HepG2 (cell line): ENCODE measurements around the gene SDR39U1. TPM values are rescaled to one million over a fixed set of nuclear protein-coding genes. Genes with fewer than 3 reads are reported as not detected.
A peak's percentile ranks its signal among the peaks of the same experiment; 100 is the strongest.

Experiments used
- ATAC-seq: fragments of 200-7000 bp; cut with Tn5 transposase; 3 replicates; pipeline ENCODE4 v1.9.1; 2020; ENCODE audit warnings: mild to moderate bottlenecking, moderate library complexity
- BruUV-seq: library from RNA; stranded (reverse); fragments of 400-500 nt; replicated peaks from 2 replicates; lab custom pipeline; 2021; lab: Mats Ljungman, UMichigan
- CTCF ChIA-PET: fragments of 300-600 bp; formaldehyde crosslinking; extraction: SDS; loops from one replicate; lab custom pipeline; 2021; ENCODE audit warnings: low total read pairs, inconsistent platforms, low intra/inter-chr PET ratio; lab: Yijun Ruan, JAX
- POLR2A ChIA-PET: fragments of 350-600 bp; sonication (Branson Sonifier 250); formaldehyde crosslinking; loops from one replicate; lab custom pipeline; 2020; ENCODE audit warnings: antibody characterized with exemption, inconsistent platforms; lab: Yijun Ruan, JAX
- DNase-seq: peaks from one replicate; pipeline ENCODE4 v3.0.0-alpha.2; 2015; ENCODE audit warnings: low spot score
- FAIRE-seq: peaks from 3 replicates; lab custom pipeline; 2011; peaks lifted over from hg19 to GRCh38; lab: Jason Lieb, UNC
- H2AFZ ChIP-seq: one replicate; pipeline ENCODE4 v1.6.1; 2011; ENCODE audit warnings: low read length, inconsistent platforms
- H3K27ac ChIP-seq: fragments of 300-600 bp; 3 replicates; pipeline ENCODE4 v1.8.0; 2011; ENCODE audit warnings: mixed run types, mild to moderate bottlenecking, mixed read lengths, low read length, inconsistent platforms; ENCODE audit not compliant: insufficient read depth; ENCODE audit errors: extremely low read length
- H3K27me3 ChIP-seq, 2 experiments: fragments of 200-600 bp in 1 of 2; 2 replicates in 1 of 2; 3 replicates in 1 of 2; pipeline versions ENCODE4 v1.6.0 to v1.8.0; 2011; ENCODE audit warnings: low read length in 2 of 2, mild to moderate bottlenecking in 2 of 2, moderate library complexity in 2 of 2, inconsistent platforms in 1 of 2; ENCODE audit not compliant: insufficient read depth in 2 of 2, control insufficient read depth in 1 of 2
- H3K36me3 ChIP-seq, 2 experiments: fragments of 200-600 bp in 1 of 2; replicated peaks in 1 of 2; 2 replicates in 1 of 2; 3 replicates in 1 of 2; pipeline versions ENCODE4 v1.5.1 to v1.8.0; 2011; ENCODE audit warnings: low read length in 2 of 2, inconsistent platforms in 1 of 2; ENCODE audit not compliant: insufficient read depth in 2 of 2, control insufficient read depth in 1 of 2
- H3K4me1 ChIP-seq: 2 replicates; pipeline ENCODE4 v1.5.1; 2012; ENCODE audit warnings: low read length, inconsistent platforms; ENCODE audit not compliant: insufficient read depth
- H3K4me2 ChIP-seq: 2 replicates; pipeline ENCODE4 v1.6.0; 2011; ENCODE audit warnings: low read depth, low read length, inconsistent platforms
- H3K4me3 ChIP-seq, 3 experiments: fragments of 200-600 bp in 1 of 3; sonication (generic), shearing (Covaris generic) in 1 of 3; replicated peaks in 1 of 3; 2 replicates each; pipeline ENCODE4 v1.5.1; 2011 to 2016; ENCODE audit warnings: low read length in 3 of 3, inconsistent platforms in 2 of 3, low read depth in 2 of 3, mild to moderate bottlenecking in 2 of 3, control low read depth in 1 of 3, mixed read lengths in 1 of 3; ENCODE audit not compliant: insufficient read depth in 1 of 3
- H3K79me2 ChIP-seq: one replicate; pipeline ENCODE4 v1.6.1; 2011; ENCODE audit warnings: low read length, inconsistent platforms; ENCODE audit not compliant: insufficient read depth
- H3K9ac ChIP-seq: 2 replicates; pipeline ENCODE4 v1.6.0; 2011; ENCODE audit warnings: mild to moderate bottlenecking, low read depth, low read length, inconsistent platforms; ENCODE audit not compliant: insufficient read depth
- H3K9me3 ChIP-seq: 2 replicates; pipeline ENCODE4 v1.5.1; 2012; ENCODE audit warnings: mild to moderate bottlenecking, low read length
- H4K20me1 ChIP-seq: 2 replicates; pipeline ENCODE4 v1.6.0; 2011; ENCODE audit warnings: inconsistent platforms, mild to moderate bottlenecking, low read length, moderate library complexity; ENCODE audit not compliant: insufficient read depth
- BORCS8-MEF2B ChIP-seq: sonication (generic); formaldehyde crosslinking; IDR thresholded peaks from 2 replicates; pipeline ENCODE4 v1.8.0; 2022; ENCODE audit warnings: mild to moderate bottlenecking, missing genetic modification reagents
- CREB1 ChIP-seq, 2 experiments: fragments of 450-650 bp in 1 of 2; IDR thresholded peaks; 2 replicates each; pipeline ENCODE4 v1.6.1; 2016 to 2017; ENCODE audit warnings: control low read depth in 1 of 2, mild to moderate bottlenecking in 1 of 2, missing compliant biosample characterization in 1 of 2, missing genetic modification characterization in 1 of 2
- DMAP1 ChIP-seq: IDR thresholded peaks from 2 replicates; pipeline ENCODE4 v1.6.1; 2016
- HDAC2 ChIP-seq: sonication (generic); formaldehyde crosslinking; IDR thresholded peaks from 2 replicates; pipeline ENCODE4 v1.4.0; 2020; ENCODE audit warnings: missing genetic modification reagents
- HIVEP1 ChIP-seq: sonication (generic); formaldehyde crosslinking; IDR thresholded peaks from 2 replicates; pipeline ENCODE4 v1.4.0; 2020; ENCODE audit warnings: mild to moderate bottlenecking, missing genetic modification reagents
- KLF6 ChIP-seq: IDR thresholded peaks from 2 replicates; pipeline ENCODE4 v1.8.0; 2016; ENCODE audit warnings: missing biosample characterization, missing genetic modification reagents
- MED8 ChIP-seq: sonication (generic); formaldehyde crosslinking; IDR thresholded peaks from 2 replicates; pipeline ENCODE4 v1.8.1; 2023; ENCODE audit warnings: mild to moderate bottlenecking, missing genetic modification reagents; ENCODE audit not compliant: insufficient replicate concordance
- NPAS2 ChIP-seq: sonication (generic); formaldehyde crosslinking; IDR thresholded peaks from 2 replicates; pipeline ENCODE4 v1.8.0; 2022; ENCODE audit warnings: mild to moderate bottlenecking, missing genetic modification reagents, borderline replicate concordance
- TP53 ChIP-seq: sonication (generic); formaldehyde crosslinking; conservative IDR thresholded peaks from 2 replicates; pipeline ENCODE4 v1.4.0; 2020; ENCODE audit warnings: missing genetic modification reagents
- ZNF792 ChIP-seq: IDR thresholded peaks from 2 replicates; pipeline ENCODE4 v1.6.1; 2016
- WGBS: methylation state at CpG from one replicate; pipeline ENCODE4 v1.1.6; 2017; ENCODE audit warnings: low lambda C conversion rate; 5-methylcytosine and 5-hydroxymethylcytosine counted together
- in situ Hi-C: cut with HindIII; loops from 2 replicates; pipeline ENCODE4 v1.10.0; 2017; ENCODE audit warnings: low pct_unique_long_range_greater_than_20kb; ENCODE audit not compliant: extremely low pct_ligation_motif_present
- intact Hi-C: fragments of 100-400 bp; cut with micrococcal nuclease; formaldehyde crosslinking; loops from one replicate; pipeline ENCODE4 v1.10.0; 2022; ENCODE audit not compliant: unreplicated experiment
- polyA plus RNA-seq, 8 experiments: library from polyadenylated mRNA; depleted of rRNA in 3 of 8; stranded (reverse) in 7 of 8; unstranded in 1 of 8; fragments of >200 nt; fragmentation: Illumina TruSeq in 4 of 8; extraction: Trizol in 4 of 8; gene quantifications; 2 replicates each; pipeline versions ENCODE4 v1.2.1 to v1.2.3, GENCODE V29; 2011 to 2016; ENCODE audit warnings: low read depth in 4 of 8, missing spikeins in 1 of 8, mixed read lengths in 1 of 8; ENCODE audit not compliant: insufficient read depth in 1 of 8
- total RNA-seq, 5 experiments: library from RNA; depleted of rRNA; stranded (reverse); fragments of >200 nt; fragmentation: Illumina TruSeq; extraction: Trizol; gene quantifications; 2 replicates each; pipeline ENCODE4 v1.2.3, GENCODE V29; 2016; ENCODE audit warnings: low read depth in 1 of 5
- TF ChIP-seq, protein P1 (sequence below): fragments of 450-650 bp; IDR thresholded peaks from 2 replicates; pipeline ENCODE4 v1.6.1; 2016
- TF ChIP-seq, protein P2 (sequence below): sonication (generic); formaldehyde crosslinking; IDR thresholded peaks from 2 replicates; pipeline ENCODE4 v1.9.0; 2021; ENCODE audit warnings: missing genetic modification reagents, mild to moderate bottlenecking, borderline replicate concordance
- TF ChIP-seq, protein P3 (sequence below): fragments of 450-650 bp; IDR thresholded peaks from 2 replicates; pipeline ENCODE4 v1.6.1; 2017; ENCODE audit warnings: mild to moderate bottlenecking
- TF ChIP-seq, protein P4 (sequence below): IDR thresholded peaks from 2 replicates; pipeline ENCODE4 v1.6.1; 2016; ENCODE audit warnings: mild to moderate bottlenecking

The SDR39U1 gene
- total and polyA plus RNA-seq, 2 of the 13 experiments (the other 11 are each of a cell fraction or from before 2014, with no cell fraction given), result 34.4 to 129 TPM

DNA sequence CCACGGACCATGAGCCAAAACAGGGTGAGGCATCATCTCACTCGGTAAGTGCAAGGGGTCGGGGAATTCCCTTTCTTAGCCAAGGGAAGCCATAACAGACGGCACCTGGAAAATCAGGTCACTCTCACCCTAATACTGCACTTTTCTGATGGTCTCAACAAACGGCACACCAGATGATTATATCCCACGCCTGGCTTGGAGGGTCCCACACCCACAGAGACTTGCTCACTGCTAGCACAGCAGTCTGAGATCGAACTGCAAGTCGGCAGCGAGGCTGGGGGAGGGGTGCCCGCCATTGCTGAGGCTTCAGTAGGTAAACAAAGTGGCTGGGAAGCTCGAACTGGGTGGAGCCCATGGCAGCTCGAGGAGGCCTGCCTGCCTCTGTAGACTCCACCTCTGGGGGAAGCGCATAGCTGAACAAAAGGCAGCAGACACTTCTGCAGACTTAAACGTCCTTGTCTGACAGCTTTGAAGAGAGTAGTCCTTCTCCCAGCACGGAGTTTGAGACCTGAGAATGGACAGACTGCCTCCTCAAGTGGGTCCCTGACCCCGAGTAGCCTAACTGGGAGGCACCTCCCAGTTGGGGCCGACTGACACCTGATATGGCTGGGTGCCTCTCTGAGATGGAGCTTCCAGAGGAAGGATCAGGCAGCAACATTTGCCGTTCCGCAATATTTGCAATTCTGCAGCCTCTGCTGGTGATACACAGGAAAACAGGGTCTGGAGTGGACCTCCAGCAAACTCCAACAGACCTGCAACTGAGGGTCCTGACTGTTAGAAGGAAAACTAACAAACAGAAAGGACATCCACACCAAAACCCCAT, 49.2 kb upstream of the SDR39U1 start (continued):
- TF ChIP-seq BORCS8-MEF2B (CRISPR knock-in tag) (0 out of 2 replicates have a peak, but pooled peaks have one; percentile 53), KLF6 (CRISPR knock-in tag) (0 out of 2 replicates have a peak, but pooled peaks have one; percentile 19), HIVEP1 (CRISPR knock-in tag) (peak; percentile 64; the same call in 1 of the 2 replicates)
- TF ChIP-seq, all 625 proteins: peak for 59; not testable (repeated sequence) for 566

DNA sequence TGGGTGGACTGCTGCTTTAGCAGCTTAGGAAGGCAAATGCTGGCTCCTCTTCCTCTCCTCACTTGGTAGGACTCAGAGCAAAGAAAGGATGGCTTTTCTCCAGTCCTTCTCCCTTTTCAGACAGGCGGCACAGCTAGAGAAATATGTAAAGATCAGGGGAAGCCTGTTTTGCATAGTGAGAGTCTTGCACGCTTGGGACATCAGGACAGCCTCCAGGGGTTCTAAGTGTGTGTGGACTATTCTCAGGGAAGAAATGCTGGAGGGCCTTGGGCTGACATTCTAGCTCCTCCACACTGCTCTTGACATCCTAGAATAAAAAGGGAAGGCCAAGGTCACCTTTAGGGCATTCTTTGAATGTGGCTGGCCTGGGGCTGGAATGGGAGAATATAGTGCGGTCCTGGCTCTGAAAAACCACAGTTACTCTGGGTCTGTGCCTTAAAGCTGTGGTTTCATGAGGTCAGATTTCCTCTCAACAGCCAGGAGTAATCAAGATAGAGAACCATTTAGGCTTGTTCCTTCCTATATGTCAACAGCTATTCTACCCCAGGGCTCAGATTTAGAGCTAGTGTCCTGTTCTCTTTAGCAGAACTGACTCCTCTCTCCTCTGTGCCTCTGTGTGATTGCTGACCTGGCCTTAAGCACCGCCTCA, 41.2 kb upstream of the SDR39U1 start:
- intact Hi-C loops, result loop anchor here (10.0 kb wide), 1 partner anchor 671 kb away; no protein-coding TSS in a partner anchor
- WGBS, result 40% methylated on average over 4 of the region's 4 CpGs
- ATAC-seq (no peak), DNase-seq (no peak), FAIRE-seq (no peak)
- H3K9me3 ChIP-seq, result no peaks in the 10 kb centered on the region
- H3K4me1 ChIP-seq, result peaks cover 11% of the 10 kb centered on the region
- CTCF ChIA-PET, result no interaction called here
- no peaks in the 10 kb centered on the region for H3K36me3 ChIP-seq
- H3K4me3 ChIP-seq, result no peak overlapping the region
- POLR2A ChIA-PET, result interaction anchor here (1.6 to 2.6 kb wide), 2 partner anchors 8 to 54 kb away, joined by 3 to 17 read pairs; partner anchors contain the start of genes CBLN3 and KHNYN
- H3K4me2 ChIP-seq, result no peak overlapping the region
- H3K27ac ChIP-seq, result no peak overlapping the region
- H2AFZ ChIP-seq, result no peak overlapping the region
- in situ Hi-C loops, result loop anchor here (5.0 kb wide), 1 partner anchor 194 kb away; no protein-coding TSS in a partner anchor
- H3K79me2 ChIP-seq, result no peaks in the 10 kb centered on the region
- BruUV-seq, result no TSS peak
- no peaks in the 10 kb centered on the region for H4K20me1 ChIP-seq
- no peaks in the 10 kb centered on the region for H3K27me3 ChIP-seq
- no peak overlapping the region for H3K9ac ChIP-seq
- no peak for TF ChIP-seq ZNF792
- TF ChIP-seq, protein P1, sequence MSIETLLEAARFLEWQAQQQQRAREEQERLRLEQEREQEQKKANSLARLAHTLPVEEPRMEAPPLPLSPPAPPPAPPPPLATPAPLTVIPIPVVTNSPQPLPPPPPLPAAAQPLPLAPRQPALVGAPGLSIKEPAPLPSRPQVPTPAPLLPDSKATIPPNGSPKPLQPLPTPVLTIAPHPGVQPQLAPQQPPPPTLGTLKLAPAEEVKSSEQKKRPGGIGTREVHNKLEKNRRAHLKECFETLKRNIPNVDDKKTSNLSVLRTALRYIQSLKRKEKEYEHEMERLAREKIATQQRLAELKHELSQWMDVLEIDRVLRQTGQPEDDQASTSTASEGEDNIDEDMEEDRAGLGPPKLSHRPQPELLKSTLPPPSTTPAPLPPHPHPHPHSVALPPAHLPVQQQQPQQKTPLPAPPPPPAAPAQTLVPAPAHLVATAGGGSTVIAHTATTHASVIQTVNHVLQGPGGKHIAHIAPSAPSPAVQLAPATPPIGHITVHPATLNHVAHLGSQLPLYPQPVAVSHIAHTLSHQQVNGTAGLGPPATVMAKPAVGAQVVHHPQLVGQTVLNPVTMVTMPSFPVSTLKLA, result no peak
- TF ChIP-seq CREB1 (IDR thresholded peaks at IDR 0.05), result peak; percentile 93
- TF ChIP-seq CREB1 (CRISPR knock-in tag; IDR thresholded peaks at IDR 0.05), result no peak
- TF ChIP-seq, protein P2, sequence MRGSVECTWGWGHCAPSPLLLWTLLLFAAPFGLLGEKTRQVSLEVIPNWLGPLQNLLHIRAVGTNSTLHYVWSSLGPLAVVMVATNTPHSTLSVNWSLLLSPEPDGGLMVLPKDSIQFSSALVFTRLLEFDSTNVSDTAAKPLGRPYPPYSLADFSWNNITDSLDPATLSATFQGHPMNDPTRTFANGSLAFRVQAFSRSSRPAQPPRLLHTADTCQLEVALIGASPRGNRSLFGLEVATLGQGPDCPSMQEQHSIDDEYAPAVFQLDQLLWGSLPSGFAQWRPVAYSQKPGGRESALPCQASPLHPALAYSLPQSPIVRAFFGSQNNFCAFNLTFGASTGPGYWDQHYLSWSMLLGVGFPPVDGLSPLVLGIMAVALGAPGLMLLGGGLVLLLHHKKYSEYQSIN (CRISPR knock-in tag), result no peak
- TF ChIP-seq MED8 (CRISPR knock-in tag), result no peak
- no peak for TF ChIP-seq DMAP1 (CRISPR knock-in tag)
- TF ChIP-seq, protein P3, sequence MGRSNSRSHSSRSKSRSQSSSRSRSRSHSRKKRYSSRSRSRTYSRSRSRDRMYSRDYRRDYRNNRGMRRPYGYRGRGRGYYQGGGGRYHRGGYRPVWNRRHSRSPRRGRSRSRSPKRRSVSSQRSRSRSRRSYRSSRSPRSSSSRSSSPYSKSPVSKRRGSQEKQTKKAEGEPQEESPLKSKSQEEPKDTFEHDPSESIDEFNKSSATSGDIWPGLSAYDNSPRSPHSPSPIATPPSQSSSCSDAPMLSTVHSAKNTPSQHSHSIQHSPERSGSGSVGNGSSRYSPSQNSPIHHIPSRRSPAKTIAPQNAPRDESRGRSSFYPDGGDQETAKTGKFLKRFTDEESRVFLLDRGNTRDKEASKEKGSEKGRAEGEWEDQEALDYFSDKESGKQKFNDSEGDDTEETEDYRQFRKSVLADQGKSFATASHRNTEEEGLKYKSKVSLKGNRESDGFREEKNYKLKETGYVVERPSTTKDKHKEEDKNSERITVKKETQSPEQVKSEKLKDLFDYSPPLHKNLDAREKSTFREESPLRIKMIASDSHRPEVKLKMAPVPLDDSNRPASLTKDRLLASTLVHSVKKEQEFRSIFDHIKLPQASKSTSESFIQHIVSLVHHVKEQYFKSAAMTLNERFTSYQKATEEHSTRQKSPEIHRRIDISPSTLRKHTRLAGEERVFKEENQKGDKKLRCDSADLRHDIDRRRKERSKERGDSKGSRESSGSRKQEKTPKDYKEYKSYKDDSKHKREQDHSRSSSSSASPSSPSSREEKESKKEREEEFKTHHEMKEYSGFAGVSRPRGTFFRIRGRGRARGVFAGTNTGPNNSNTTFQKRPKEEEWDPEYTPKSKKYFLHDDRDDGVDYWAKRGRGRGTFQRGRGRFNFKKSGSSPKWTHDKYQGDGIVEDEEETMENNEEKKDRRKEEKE, result no peak
- TF ChIP-seq HDAC2, result no peak
- TF ChIP-seq, protein P4, sequence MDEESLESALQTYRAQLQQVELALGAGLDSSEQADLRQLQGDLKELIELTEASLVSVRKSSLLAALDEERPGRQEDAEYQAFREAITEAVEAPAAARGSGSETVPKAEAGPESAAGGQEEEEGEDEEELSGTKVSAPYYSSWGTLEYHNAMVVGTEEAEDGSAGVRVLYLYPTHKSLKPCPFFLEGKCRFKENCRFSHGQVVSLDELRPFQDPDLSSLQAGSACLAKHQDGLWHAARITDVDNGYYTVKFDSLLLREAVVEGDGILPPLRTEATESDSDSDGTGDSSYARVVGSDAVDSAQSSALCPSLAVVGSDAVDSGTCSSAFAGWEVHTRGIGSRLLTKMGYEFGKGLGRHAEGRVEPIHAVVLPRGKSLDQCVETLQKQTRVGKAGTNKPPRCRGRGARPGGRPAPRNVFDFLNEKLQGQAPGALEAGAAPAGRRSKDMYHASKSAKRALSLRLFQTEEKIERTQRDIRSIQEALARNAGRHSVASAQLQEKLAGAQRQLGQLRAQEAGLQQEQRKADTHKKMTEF (CRISPR knock-in tag), result no peak
- no peak for TF ChIP-seq NPAS2 (CRISPR knock-in tag)
- TF ChIP-seq TP53 (CRISPR knock-in tag), result no peak
